IMR-90 (cell line): ENCODE measurements around the gene FADS2. TPM values are rescaled to one million over a fixed set of nuclear protein-coding genes. Genes with fewer than 3 reads are reported as not detected.

ENCODE experiments used
- ATAC-seq: fragments of 200-7000 bp; cut with Tn5 transposase; 2 replicates; pipeline ENCODE4 v1.9.1; 2020; ENCODE audit warnings: low read depth, mild to moderate bottlenecking, moderate library complexity
- BruUV-seq: library from RNA; stranded (reverse); fragments of 400-500 nt; replicated peaks from 2 replicates; lab custom pipeline; 2021; lab: Mats Ljungman, UMichigan
- CTCF ChIA-PET: fragments of 300-600 bp; formaldehyde crosslinking; extraction: SDS; loops from one replicate; lab custom pipeline; 2021; ENCODE audit warnings: antibody characterized with exemption; lab: Yijun Ruan, JAX
- POLR2A ChIA-PET: fragments of 300-600 bp; sonication (Branson Sonifier 250); formaldehyde crosslinking; loops from one replicate; lab custom pipeline; 2022; ENCODE audit warnings: antibody characterized with exemption; ENCODE audit not compliant: unreplicated experiment; lab: Charles Lee
- DNase-seq: peaks from one replicate; pipeline ENCODE4 v3.0.0; 2013
- H2AFZ ChIP-seq: replicated peaks from 2 replicates; pipeline ENCODE3; 2013; ENCODE audit warnings: low read length, mild to moderate bottlenecking; ENCODE audit not compliant: poor library complexity
- H2AK5ac ChIP-seq: 2 replicates; pipeline ENCODE4 v1.6.1; 2013; ENCODE audit warnings: low read depth, low read length, inconsistent platforms
- H2AK9ac ChIP-seq: replicated peaks from 2 replicates; pipeline ENCODE3; 2013; ENCODE audit warnings: mild to moderate bottlenecking, low read depth, low read length, moderate library complexity; ENCODE audit not compliant: poor library complexity
- H2BK120ac ChIP-seq: 2 replicates; pipeline ENCODE4 v1.6.1; 2013; ENCODE audit warnings: low read depth, low read length, inconsistent platforms
- H2BK15ac ChIP-seq: 3 replicates; pipeline ENCODE4 v1.6.1; 2013; ENCODE audit warnings: low read depth, low read length, inconsistent platforms
- H2BK20ac ChIP-seq: 2 replicates; pipeline ENCODE4 v1.6.1; 2013; ENCODE audit warnings: low read depth, mild to moderate bottlenecking, inconsistent platforms, low read length, moderate library complexity
- H2BK5ac ChIP-seq: 2 replicates; pipeline ENCODE4 v1.6.1; 2013; ENCODE audit warnings: mild to moderate bottlenecking, low read depth, low read length, inconsistent platforms; ENCODE audit not compliant: poor library complexity, severe bottlenecking
- H3K14ac ChIP-seq: replicated peaks from 2 replicates; pipeline ENCODE4 v1.6.1; 2013; ENCODE audit warnings: low read depth, low read length, inconsistent platforms
- H3K18ac ChIP-seq: 2 replicates; pipeline ENCODE4 v1.6.1; 2013; ENCODE audit warnings: low read depth, low read length, control low read depth
- H3K23ac ChIP-seq: 2 replicates; pipeline ENCODE4 v1.6.1; 2013; ENCODE audit warnings: low read depth, low read length, inconsistent platforms
- H3K27ac ChIP-seq: 2 replicates; pipeline ENCODE4 v1.5.1; 2013; ENCODE audit warnings: mild to moderate bottlenecking, control low read depth, low read length; ENCODE audit not compliant: insufficient read depth
- H3K27me3 ChIP-seq: 2 replicates; pipeline ENCODE4 v1.6.1; 2013; ENCODE audit warnings: low read length; ENCODE audit not compliant: control insufficient read depth, insufficient read depth
- H3K36me3 ChIP-seq: 2 replicates; pipeline ENCODE4 v1.6.1; 2013; ENCODE audit warnings: low read length, mixed read lengths; ENCODE audit not compliant: control insufficient read depth, insufficient read depth
- H3K4ac ChIP-seq: 2 replicates; pipeline ENCODE4 v1.6.1; 2013; ENCODE audit warnings: low read depth, low read length, inconsistent platforms
- H3K4me1 ChIP-seq: 2 replicates; pipeline ENCODE4 v1.6.1; 2013; ENCODE audit warnings: low read length, mixed read lengths; ENCODE audit not compliant: control insufficient read depth, insufficient read depth
- H3K4me2 ChIP-seq: 2 replicates; pipeline ENCODE4 v1.6.1; 2013; ENCODE audit warnings: low read depth, mild to moderate bottlenecking, control low read depth, low read length, moderate library complexity
- H3K4me3 ChIP-seq: 2 replicates; pipeline ENCODE4 v1.5.1; 2013; ENCODE audit warnings: low read depth, mild to moderate bottlenecking, control low read depth, low read length, moderate library complexity; ENCODE audit not compliant: insufficient read depth
- H3K56ac ChIP-seq: 2 replicates; pipeline ENCODE4 v1.6.1; 2013; ENCODE audit warnings: low read length, inconsistent platforms; ENCODE audit not compliant: insufficient read depth; ENCODE audit errors: extremely low read depth
- H3K79me1 ChIP-seq, 2 experiments: 2 replicates each; pipeline ENCODE4 v1.6.1; 2013; ENCODE audit warnings: low read length in 2 of 2, inconsistent platforms in 1 of 2, low read depth in 1 of 2
- H3K9ac ChIP-seq: 2 replicates; pipeline ENCODE4 v1.6.1; 2013; ENCODE audit warnings: low read depth, low read length, control low read depth
- H3K9me1 ChIP-seq: 2 replicates; pipeline ENCODE4 v1.6.1; 2013; ENCODE audit warnings: low read length, inconsistent platforms; ENCODE audit not compliant: insufficient read depth
- H3K9me3 ChIP-seq: 2 replicates; pipeline ENCODE4 v1.6.1; 2013; ENCODE audit warnings: low read length; ENCODE audit not compliant: control insufficient read depth, insufficient read depth
- H4K20me1 ChIP-seq: 2 replicates; pipeline ENCODE4 v1.6.1; 2013; ENCODE audit warnings: low read length, inconsistent platforms; ENCODE audit not compliant: insufficient read depth
- H4K5ac ChIP-seq: 2 replicates; pipeline ENCODE4 v1.6.1; 2013; ENCODE audit warnings: mild to moderate bottlenecking, low read depth, low read length, control low read depth
- H4K8ac ChIP-seq, 2 experiments: 2 replicates each; pipeline ENCODE4 v1.6.1; 2013; ENCODE audit warnings: low read depth in 2 of 2, low read length in 2 of 2, control low read depth in 1 of 2, inconsistent platforms in 1 of 2
- H4K91ac ChIP-seq: 2 replicates; pipeline ENCODE4 v1.6.1; 2013; ENCODE audit warnings: low read depth, low read length, inconsistent platforms; ENCODE audit not compliant: insufficient read depth
- BHLHE40 ChIP-seq: fragments of 150-350 bp; IDR thresholded peaks from 2 replicates; pipeline ENCODE4 v1.6.1; 2016; ENCODE audit warnings: mild to moderate bottlenecking, low read depth, low read length
- CHD1 ChIP-seq: IDR thresholded peaks from 2 replicates; pipeline ENCODE4 v1.6.1; 2012; ENCODE audit warnings: low read depth, low read length, improper control_type of control experiment
- CTCF ChIP-seq: conservative IDR thresholded peaks from 2 replicates; pipeline ENCODE4 v1.5.1; 2012; ENCODE audit warnings: mild to moderate bottlenecking, low read depth, low read length, improper control_type of control experiment
- ELK1 ChIP-seq: fragments of 150-350 bp; IDR thresholded peaks from 2 replicates; pipeline ENCODE4 v1.6.1; 2016; ENCODE audit warnings: low read depth, mild to moderate bottlenecking, low read length, moderate library complexity, borderline replicate concordance
- FOS ChIP-seq: fragments of 150-350 bp; IDR thresholded peaks from 2 replicates; pipeline ENCODE4 v1.6.1; 2016; ENCODE audit warnings: low read depth, low read length
- MAFK ChIP-seq: IDR thresholded peaks from 2 replicates; pipeline ENCODE4 v1.6.1; 2012; ENCODE audit warnings: low read depth, low read length, improper control_type of control experiment
- MAZ ChIP-seq: IDR thresholded peaks from 2 replicates; pipeline ENCODE4 v1.6.1; 2012; ENCODE audit warnings: low read depth, mild to moderate bottlenecking, low read length, improper control_type of control experiment, moderate library complexity, borderline replicate concordance
- MXI1 ChIP-seq: IDR thresholded peaks from 2 replicates; pipeline ENCODE4 v1.6.1; 2012; ENCODE audit warnings: low read depth, mild to moderate bottlenecking, low read length, moderate library complexity, borderline replicate concordance
- NFE2L2 ChIP-seq: fragments of 150-350 bp; IDR thresholded peaks from 2 replicates; pipeline ENCODE4 v1.6.1; 2016; ENCODE audit warnings: low read depth, mild to moderate bottlenecking, low read length
- POLR2A ChIP-seq: IDR thresholded peaks from 2 replicates; pipeline ENCODE4 v1.6.1; 2012; ENCODE audit warnings: mild to moderate bottlenecking, low read depth, low read length
- RAD21 ChIP-seq: IDR thresholded peaks from 2 replicates; pipeline ENCODE4 v1.6.1; 2012; ENCODE audit warnings: low read length, improper control_type of control experiment
- RCOR1 ChIP-seq: IDR thresholded peaks from 2 replicates; pipeline ENCODE4 v1.6.1; 2012; ENCODE audit warnings: mild to moderate bottlenecking, low read length, improper control_type of control experiment; ENCODE audit not compliant: insufficient replicate concordance
- RFX5 ChIP-seq: IDR thresholded peaks from 2 replicates; pipeline ENCODE4 v1.8.0; 2012; ENCODE audit warnings: low read depth, mild to moderate bottlenecking, low read length, moderate library complexity
- USF2 ChIP-seq: fragments of 150-350 bp; IDR thresholded peaks from 2 replicates; pipeline ENCODE4 v1.6.1; 2017; ENCODE audit warnings: mild to moderate bottlenecking, antibody characterized with exemption, low read length, low read depth
- WGBS, 2 experiments: methylation state at CpG; one replicate each; pipeline versions ENCODE4 v1.1.5 to v1.1.7; 2013; ENCODE audit warnings: missing lambda C conversion rate in 2 of 2; ENCODE audit not compliant: insufficient read length in 1 of 2; ENCODE audit errors: extremely low coverage in 2 of 2; 5-methylcytosine and 5-hydroxymethylcytosine counted together
- dilution Hi-C: fragments of 300-500 bp; cut with HindIII; formaldehyde crosslinking; loops from one replicate; pipeline ENCODE4 v1.14.3; 2018; ENCODE audit warnings: low sequenced_read_pairs; ENCODE audit not compliant: unreplicated experiment
- in situ Hi-C: fragments of 300-500 bp; cut with MboI; formaldehyde crosslinking; loops from 3 replicates; pipeline ENCODE4 v1.14.3; 2019; ENCODE audit warnings: low sequenced_read_pairs, inconsistent platforms, mixed read lengths
- intact Hi-C: fragments of 100-400 bp; cut with micrococcal nuclease; formaldehyde crosslinking; loops from 2 replicates; pipeline ENCODE4 v1.10.0; 2022
- polyA plus RNA-seq, 3 experiments: library from polyadenylated mRNA; depleted of rRNA; stranded (reverse); fragments of >200 nt; gene quantifications; 2 replicates each; pipeline ENCODE4 v1.2.3, GENCODE V29; 2012; ENCODE audit warnings: low replicate concordance in 1 of 3
- total RNA-seq: library from RNA; depleted of rRNA; stranded (reverse); fragments of >200 nt; gene quantifications from 2 replicates; pipeline ENCODE4 v1.2.3, GENCODE V29; 2012

The FADS2 gene
- total and polyA plus RNA-seq, 2 of the 4 experiments (the other 2 are of a cell fraction) = 33.3 to 88.4 TPM

GRCh38 chr11:61847914-61848581 is 19.9 kb downstream of the FADS2 start:
- no peaks in the 10 kb centered on the region for H3K79me1 ChIP-seq
- no peak overlapping the region for H2AFZ ChIP-seq
- H3K4me2 ChIP-seq = no peak overlapping the region
- H4K8ac ChIP-seq = no peak overlapping the region
- H3K27me3 ChIP-seq = no peaks in the 10 kb centered on the region
- H3K23ac ChIP-seq = no peak overlapping the region
- ATAC-seq (no peak), DNase-seq (no peak)
- no peaks in the 10 kb centered on the region for H3K4me1 ChIP-seq
- no peak overlapping the region for H4K91ac ChIP-seq
- H4K20me1 ChIP-seq = 0 out of 2 replicates have a peak, but pooled peaks cover 3% of the 10 kb centered on the region
- BruUV-seq = no TSS peak
- H3K27ac ChIP-seq = no peak overlapping the region
- no peak overlapping the region for H3K18ac ChIP-seq
- no peak overlapping the region for H4K5ac ChIP-seq
- no peak overlapping the region for H2BK120ac ChIP-seq
- no peak overlapping the region for H3K4me3 ChIP-seq
- no peak overlapping the region for H3K4ac ChIP-seq
- no peak overlapping the region for H3K56ac ChIP-seq
- no peak overlapping the region for H2AK5ac ChIP-seq
- POLR2A ChIA-PET = no interaction called here
- no peak overlapping the region for H2BK15ac ChIP-seq
- no peak overlapping the region for H2BK20ac ChIP-seq
- no peak overlapping the region for H3K14ac ChIP-seq
- H3K9me3 ChIP-seq = no peaks in the 10 kb centered on the region
- WGBS, 2 experiments = 93% methylated on average over 10 of the region's 18 CpGs; no CpG with 5 or more reads in 1 of the 2 experiments
- TF ChIP-seq MXI1 = no peak
- TF ChIP-seq FOS = no peak
- no peak for TF ChIP-seq USF2
- TF ChIP-seq ELK1 = no peak
- TF ChIP-seq MAZ = no peak
- no peak for TF ChIP-seq RFX5
- TF ChIP-seq POLR2A = no peak
- no peak for TF ChIP-seq RAD21
- TF ChIP-seq RCOR1 = no peak
- TF ChIP-seq CHD1 = no peak
- no peak for TF ChIP-seq NFE2L2
- TF ChIP-seq MAFK = no peak
- no peak for TF ChIP-seq BHLHE40
- TF ChIP-seq CTCF = no peak
- 0 out of 2 replicates have a peak, but pooled peaks cover 3% of the 10 kb centered on the region for H3K9me1 ChIP-seq
- H2BK5ac ChIP-seq = no peak overlapping the region
- dilution Hi-C loops = no loop called here
- peaks cover 49% of the 10 kb centered on the region for H3K36me3 ChIP-seq
- intact Hi-C loops = no loop called here
- in situ Hi-C loops = no loop called here
- H2AK9ac ChIP-seq = peak overlapping the region; percentile 45
- H3K9ac ChIP-seq = no peak overlapping the region
- CTCF ChIA-PET = no interaction called here
